Neutrophil (primary cell): ENCODE results near the gene ATP5ME.

ENCODE experiments used
- H3K27ac ChIP-seq: fragments of 200-600 bp; sonication (generic); 2 replicates; pipeline ENCODE4 v1.5.1; 2016; ENCODE audit warnings: mild to moderate bottlenecking, moderate library complexity
- H3K27me3 ChIP-seq: fragments of 200-600 bp; sonication (generic); 2 replicates; pipeline ENCODE4 v1.6.0; 2016; ENCODE audit warnings: mild to moderate bottlenecking
- H3K36me3 ChIP-seq: fragments of 200-600 bp; sonication (generic); 2 replicates; pipeline ENCODE4 v1.5.1; 2017
- H3K4me1 ChIP-seq, 2 experiments: fragments of 200-600 bp in 1 of 2; sonication (generic) in 1 of 2; 1 replicate in 1 of 2; 2 replicates in 1 of 2; pipeline versions ENCODE4 v1.5.1 to v1.6.1; 2013 to 2016; ENCODE audit warnings: low read depth in 1 of 2, low read length in 1 of 2, mild to moderate bottlenecking in 1 of 2, moderate library complexity in 1 of 2; ENCODE audit not compliant: control insufficient read depth in 1 of 2, insufficient read depth in 1 of 2
- H3K4me3 ChIP-seq, 2 experiments: fragments of 200-600 bp in 1 of 2; sonication (generic) in 1 of 2; 1 replicate in 1 of 2; 2 replicates in 1 of 2; pipeline ENCODE4 v1.5.1; 2013 to 2016; ENCODE audit warnings: low read depth in 1 of 2, low read length in 1 of 2, mild to moderate bottlenecking in 1 of 2, moderate library complexity in 1 of 2
- H3K9me3 ChIP-seq: fragments of 200-600 bp; sonication (generic); 2 replicates; pipeline ENCODE4 v1.5.1; 2016
- TF ChIP-seq, protein P1 (sequence below): fragments of 200-600 bp; sonication (generic); IDR thresholded peaks from 2 replicates; pipeline ENCODE4 v1.5.1; 2016; ENCODE audit warnings: antibody characterized with exemption

The ATP5ME gene

DNA sequence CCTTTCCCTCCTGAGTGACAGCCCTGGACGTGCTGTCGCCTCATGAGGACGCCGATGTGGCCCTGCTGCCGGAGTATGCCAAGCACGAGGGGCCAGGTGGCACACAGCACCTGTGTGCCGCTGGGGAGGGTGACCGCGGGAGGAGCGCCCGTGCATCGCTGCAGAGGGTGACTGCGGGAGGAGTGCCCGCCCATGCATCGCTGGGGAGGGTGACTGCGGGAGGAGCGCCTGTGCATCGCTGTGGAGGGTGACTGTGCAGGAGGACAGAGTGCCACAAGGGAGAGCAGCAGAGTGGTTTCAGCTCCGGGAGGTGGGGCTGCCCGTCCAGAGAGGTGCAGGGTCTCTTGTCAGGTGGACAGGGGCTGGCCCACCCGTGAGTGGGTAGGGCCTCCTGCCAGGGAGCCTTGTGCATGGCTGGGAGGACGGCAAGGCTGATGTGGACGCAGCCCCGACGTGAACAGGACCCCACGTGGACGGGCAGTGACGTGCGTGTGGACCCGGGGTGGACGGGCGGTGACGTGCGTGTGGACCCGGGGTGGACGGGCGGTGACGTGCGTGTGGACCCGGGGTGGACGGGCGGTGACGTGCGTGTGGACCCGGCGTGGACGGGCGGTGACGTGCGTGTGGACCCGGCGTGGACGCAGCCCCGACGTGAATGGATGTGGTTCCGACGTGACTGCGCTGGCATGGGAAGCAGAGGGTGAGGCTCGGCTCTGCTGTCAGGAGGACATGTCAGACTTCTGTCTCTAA, 46.2 kb upstream of the ATP5ME start:
- TF ChIP-seq, protein P1, sequence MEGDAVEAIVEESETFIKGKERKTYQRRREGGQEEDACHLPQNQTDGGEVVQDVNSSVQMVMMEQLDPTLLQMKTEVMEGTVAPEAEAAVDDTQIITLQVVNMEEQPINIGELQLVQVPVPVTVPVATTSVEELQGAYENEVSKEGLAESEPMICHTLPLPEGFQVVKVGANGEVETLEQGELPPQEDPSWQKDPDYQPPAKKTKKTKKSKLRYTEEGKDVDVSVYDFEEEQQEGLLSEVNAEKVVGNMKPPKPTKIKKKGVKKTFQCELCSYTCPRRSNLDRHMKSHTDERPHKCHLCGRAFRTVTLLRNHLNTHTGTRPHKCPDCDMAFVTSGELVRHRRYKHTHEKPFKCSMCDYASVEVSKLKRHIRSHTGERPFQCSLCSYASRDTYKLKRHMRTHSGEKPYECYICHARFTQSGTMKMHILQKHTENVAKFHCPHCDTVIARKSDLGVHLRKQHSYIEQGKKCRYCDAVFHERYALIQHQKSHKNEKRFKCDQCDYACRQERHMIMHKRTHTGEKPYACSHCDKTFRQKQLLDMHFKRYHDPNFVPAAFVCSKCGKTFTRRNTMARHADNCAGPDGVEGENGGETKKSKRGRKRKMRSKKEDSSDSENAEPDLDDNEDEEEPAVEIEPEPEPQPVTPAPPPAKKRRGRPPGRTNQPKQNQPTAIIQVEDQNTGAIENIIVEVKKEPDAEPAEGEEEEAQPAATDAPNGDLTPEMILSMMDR = no peak
- Histone ChIP-seq H3K27me3 (no peaks in the 10 kb centered on the region), H3K36me3 (peaks cover 24% of the 10 kb centered on the region), H3K4me3 (no peak overlapping the region), H3K9me3 (no peaks in the 10 kb centered on the region), H3K27ac (peak overlapping the region; percentile 58), H3K4me1 (peaks cover 0 to 6% of the 10 kb centered on the region in 2 experiments)

DNA sequence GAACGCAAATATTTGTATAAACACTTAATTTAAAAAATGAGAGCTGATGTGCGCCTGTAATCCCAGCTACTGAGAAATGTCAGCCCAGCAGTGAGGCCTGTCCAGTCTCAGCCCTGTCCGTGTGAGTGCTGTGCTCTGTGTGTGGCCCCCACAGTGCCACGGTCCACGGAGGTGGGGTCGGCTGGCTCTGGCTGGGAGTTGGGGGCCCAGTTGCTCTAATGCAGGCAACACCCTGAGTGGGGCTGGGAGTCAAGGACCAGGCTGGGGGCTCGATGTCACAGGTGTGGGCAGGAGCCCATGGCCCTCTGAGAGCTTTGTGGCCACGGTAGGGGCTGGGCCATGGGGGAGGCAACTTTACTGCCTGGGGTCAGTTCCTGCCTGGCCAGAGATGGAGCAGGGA, 44.4 kb upstream of the ATP5ME start:
- Histone ChIP-seq H3K27ac (no peak overlapping the region), H3K9me3 (no peaks in the 10 kb centered on the region), H3K4me3 (no peak overlapping the region), H3K36me3 (peaks cover 27% of the 10 kb centered on the region), H3K27me3 (no peaks in the 10 kb centered on the region), H3K4me1 (peaks cover 0 to 6% of the 10 kb centered on the region in 2 experiments)
- TF ChIP-seq, protein P1 = no peak

DNA sequence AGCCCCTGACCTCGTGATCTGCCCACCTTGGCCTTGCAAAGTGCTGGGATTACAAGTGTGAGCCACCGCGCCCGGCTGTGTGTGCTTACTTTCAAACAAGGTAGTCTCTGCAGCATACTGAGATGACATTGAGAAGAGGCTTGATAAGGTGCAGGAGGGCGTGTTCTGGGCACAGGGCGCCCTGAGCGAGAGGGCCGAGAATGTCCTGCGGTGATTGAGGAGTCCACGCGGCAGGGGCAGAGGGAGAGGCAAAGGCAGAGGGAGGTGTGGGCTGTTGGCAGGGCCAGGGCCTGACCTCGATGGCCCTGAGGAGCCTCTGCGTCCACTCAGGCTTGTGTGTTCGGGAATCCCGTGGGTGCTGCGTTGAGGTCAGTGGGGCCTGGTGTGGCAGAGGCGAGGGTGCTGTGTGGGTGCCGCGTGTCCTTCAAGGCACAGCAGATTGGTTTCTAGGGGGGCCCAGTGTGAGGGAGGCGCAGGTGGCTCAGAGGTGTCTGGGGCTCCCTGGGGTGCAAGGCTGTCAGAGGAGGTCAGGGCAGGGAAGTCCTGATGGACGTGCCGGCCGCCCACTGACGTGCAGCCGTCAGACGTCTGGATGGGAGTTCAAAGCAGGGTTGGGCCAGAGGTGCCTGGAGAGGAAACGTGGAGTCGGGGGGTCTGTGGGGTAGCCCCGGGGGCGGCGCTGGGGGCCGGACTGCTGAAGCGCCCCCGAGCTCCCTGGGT, 43.7 kb upstream of the ATP5ME start:
- Histone ChIP-seq H3K36me3 (peaks cover 20% of the 10 kb centered on the region), H3K4me1 (peaks cover 0 to 6% of the 10 kb centered on the region in 2 experiments)

DNA sequence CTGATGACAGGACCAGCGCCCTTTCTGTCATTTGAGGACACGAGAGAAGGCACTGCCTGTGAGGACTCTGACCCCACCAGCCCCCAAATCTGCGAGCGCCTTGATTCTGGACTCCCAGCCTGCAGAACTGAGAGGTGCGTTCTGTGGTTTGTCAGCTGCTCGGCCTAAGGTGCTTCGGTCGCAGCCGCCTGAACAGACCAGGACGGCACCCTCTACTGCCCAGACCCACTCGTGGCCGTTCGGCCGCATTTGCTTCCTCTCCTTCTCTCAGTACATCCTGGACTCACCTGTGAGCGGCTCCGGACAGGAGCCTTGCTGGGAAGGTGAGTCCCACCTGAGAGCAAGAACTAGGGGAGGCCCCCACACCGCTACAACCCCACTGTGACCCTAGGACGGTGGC, 40.0 kb upstream of the ATP5ME start:
- Histone ChIP-seq H3K9me3 (no peaks in the 10 kb centered on the region), H3K36me3 (peaks cover 9% of the 10 kb centered on the region), H3K27ac (no peak overlapping the region), H3K27me3 (no peaks in the 10 kb centered on the region), H3K4me1 (peaks cover 21 to 22% of the 10 kb centered on the region in 2 experiments), H3K4me3 (no peak overlapping the region)
- TF ChIP-seq, protein P1 = no peak

More for the DNA sequence above, 43.7 kb upstream of the ATP5ME start:
- H3K4me3 ChIP-seq = no peak overlapping the region
- H3K27me3 ChIP-seq = no peaks in the 10 kb centered on the region
- no peak overlapping the region for H3K27ac ChIP-seq
- TF ChIP-seq, protein P1 = no peak
- no peaks in the 10 kb centered on the region for H3K9me3 ChIP-seq

DNA sequence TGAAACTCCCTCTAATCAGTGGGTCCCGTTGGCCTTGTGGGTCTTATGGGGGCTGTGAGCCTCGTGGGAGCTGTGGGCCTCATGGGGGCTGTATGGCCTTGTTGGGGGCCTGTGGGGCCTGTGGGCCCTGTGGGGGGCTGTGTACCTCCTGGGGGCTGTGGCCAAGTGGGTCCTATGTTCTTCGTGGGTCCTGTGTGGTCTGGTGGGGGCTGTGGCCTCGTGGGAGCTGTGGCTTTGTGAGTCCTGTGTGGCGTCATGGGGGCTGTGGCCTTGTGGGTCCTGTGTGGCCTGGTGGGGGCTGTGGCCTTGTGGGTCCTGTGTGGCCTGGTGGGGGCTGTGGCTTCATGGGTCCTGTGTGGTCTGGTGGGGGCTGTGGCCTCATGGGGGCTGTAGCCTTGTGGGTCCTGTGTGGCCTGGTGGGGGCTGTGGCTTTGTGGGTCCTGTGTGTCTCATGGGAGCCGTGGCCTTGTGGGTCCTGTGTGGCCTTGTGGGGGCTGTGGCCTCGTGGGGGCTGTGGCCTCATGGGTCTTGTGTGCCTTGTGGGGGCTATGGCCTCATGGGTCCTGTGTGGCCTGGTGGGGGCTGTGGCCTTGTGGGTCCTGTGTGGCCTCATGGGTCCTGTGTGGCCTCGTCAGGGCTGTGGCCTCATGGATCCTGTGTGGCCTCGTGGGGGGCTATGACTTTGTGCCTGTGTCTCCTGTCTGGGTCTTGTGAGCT, 39.0 kb upstream of the ATP5ME start:
- peaks cover 31 to 32% of the 10 kb centered on the region in 2 experiments for H3K4me1 ChIP-seq
- H3K27me3 ChIP-seq = no peaks in the 10 kb centered on the region
- TF ChIP-seq, protein P1 = no peak
- no peaks in the 10 kb centered on the region for H3K9me3 ChIP-seq
- H3K27ac ChIP-seq = no peak overlapping the region
- no peak overlapping the region for H3K4me3 ChIP-seq
- peaks cover 9% of the 10 kb centered on the region for H3K36me3 ChIP-seq
